HG03520 (cell line): ENCODE data around the gene GRK6.

Experiments used
- ATAC-seq: cut with Tn5 transposase; IDR thresholded peaks from one replicate; pipeline ENCODE4 v1.9.1; 2021; ENCODE audit warnings: mild to moderate bottlenecking, moderate library complexity; ENCODE audit not compliant: unreplicated experiment

The GRK6 gene

DNA sequence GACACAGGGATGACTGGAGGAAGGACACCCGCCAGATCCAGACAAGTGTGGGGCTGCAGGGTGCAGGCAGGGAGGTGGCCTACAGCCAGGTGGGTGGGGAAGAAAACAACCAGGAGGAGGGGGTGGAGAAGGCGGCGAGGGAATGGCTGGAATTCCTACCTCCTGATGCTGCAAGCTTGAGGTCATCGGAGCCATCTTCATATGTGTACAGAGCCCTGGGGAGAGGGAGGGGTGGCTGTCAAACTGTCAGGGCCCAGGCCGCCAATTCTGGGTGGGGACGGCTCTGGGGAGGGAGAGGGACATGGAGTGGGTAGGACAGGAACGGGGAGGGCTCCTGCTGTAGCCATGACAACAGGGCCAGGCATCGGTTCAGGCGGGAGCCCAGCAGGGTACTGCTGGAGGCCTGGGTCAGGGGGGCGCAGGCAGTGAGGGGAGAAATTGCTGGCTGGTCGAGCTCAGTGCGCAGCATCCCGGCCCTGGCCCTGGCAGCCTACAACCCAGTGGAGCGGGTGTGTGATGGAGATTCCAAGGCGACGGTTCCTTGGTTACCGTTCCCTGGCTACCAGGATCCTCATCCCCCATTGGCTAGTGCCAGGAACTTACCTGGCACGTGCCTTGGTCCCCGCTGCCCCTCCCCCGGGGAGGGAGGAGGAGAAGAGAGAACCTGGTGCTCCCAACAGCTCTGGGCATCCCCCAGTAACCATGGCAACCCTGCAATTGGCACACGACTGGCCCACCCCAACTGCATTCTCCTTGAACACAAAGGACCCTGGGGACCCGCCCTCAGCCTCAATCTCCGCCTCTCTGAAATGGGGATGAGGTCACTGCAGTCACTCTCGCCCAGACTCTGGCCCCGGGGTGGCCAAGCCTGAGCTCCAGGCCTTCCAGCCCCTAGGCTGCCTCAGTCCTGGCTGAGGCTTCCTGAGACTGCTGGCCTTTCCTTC lies 42.5 kb downstream of the GRK6 start:
- no peak for ATAC-seq

DNA sequence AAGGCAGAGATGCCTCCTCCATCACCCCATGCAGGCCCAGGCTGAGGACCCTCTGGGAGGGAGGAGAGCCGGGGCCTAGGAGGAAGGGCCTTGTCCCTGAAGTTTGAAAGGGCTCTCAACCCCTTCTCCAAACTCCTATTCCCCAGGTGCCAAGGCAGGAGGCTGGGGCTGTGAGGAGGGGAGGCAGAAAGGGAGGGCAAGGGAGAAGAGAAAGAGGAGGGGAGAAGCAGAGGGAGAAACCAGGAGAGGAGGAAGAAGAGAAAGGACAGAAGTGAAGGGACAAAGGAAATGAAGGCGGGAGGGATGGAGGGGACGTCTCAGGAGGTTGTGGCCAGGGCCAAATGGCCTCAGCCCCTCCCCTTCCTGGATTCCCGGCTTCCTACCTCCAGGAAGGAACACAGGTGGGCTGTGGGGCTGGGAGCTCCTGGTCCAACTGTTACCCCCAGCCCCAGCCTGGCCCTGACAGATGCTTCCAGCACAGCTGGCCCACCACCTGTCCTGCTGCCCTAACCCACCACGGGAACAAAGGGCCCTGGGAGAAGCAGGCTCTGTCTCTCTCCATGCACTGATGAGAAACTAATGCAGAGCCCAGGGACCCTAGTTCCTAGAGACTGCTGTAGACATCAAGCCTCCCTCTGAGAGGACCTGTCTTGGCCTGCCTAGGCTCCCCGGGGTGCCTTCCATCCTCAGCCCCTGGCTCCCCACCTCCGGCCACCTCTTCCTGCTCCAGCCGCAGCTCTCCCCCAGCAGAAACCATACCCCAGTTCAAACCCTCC lies 43.5 kb downstream of the GRK6 start:
- no peak for ATAC-seq

DNA sequence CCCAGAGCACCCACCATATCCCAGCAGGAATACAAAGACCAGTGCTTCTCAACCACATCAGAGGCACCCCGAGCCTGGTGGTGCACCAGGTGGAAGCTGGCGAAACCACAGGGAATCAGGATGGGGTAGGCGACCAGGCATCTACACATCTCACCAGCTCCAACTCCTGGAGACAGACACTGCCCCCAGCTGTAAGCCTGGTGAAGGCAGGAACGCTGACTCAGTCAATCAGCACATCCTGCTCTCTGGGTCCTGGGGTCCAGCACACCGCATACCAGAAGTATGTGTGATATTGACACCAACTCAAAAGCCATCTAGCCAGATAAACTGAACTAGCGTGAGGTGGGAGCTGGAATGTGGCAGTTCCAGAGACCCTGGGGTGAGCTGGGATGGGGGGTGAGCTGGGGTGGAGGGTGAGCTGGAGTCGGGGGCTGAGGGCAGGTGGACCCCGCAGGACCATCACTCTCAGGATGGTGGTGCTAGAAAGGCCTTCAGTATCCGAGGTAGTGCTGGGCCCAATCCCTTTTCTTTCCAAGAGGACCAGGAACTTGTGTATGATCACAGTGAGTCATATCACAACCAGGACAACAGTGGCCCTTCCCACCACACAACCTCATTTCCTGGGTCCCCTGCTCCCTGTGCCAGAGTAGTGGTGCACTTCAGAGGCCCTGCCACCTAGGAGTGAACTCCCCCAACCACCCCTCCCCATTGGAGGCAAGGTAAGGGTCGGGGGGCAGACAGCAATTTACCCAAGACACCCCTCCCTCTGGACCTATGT lies 44.5 kb downstream of the GRK6 start:
- ATAC-seq = no peak

DNA sequence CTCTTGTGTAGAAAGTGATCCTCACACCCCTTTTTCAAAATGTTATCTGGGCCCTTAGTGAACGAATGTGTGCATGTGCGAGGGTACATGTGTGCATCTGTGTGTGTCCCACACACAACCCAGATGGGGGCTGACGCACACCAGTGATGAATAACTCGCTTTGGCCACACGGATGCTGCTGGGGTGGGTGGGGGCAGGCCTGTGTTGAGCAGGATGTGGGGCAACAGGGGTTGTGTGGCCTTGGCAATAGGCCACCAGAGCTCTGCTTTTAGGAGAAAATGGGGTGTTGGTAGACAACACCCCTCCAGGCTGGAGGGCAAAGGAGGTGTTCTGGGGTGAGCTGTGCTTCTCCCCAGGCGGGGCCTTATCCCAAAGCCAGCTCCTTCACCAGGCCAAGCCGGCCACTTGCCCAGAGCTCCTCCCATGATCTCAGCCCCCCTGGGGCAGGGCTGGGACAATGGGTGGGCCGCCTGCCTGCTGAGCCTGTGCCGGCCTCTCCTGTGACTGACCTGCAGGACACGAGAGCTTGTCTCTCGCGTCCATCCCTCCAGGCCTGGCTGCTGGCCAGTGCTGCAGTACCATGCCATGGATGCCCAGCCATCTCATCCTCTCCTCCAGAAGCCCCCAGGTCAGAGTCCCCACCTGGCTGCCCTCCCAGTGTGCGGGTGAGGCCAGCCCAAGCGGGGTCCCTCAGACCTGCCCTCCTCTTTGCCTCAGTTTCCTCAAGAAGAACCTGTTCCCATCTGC lies 45.3 kb downstream of the GRK6 start:
- ATAC-seq = no peak

DNA sequence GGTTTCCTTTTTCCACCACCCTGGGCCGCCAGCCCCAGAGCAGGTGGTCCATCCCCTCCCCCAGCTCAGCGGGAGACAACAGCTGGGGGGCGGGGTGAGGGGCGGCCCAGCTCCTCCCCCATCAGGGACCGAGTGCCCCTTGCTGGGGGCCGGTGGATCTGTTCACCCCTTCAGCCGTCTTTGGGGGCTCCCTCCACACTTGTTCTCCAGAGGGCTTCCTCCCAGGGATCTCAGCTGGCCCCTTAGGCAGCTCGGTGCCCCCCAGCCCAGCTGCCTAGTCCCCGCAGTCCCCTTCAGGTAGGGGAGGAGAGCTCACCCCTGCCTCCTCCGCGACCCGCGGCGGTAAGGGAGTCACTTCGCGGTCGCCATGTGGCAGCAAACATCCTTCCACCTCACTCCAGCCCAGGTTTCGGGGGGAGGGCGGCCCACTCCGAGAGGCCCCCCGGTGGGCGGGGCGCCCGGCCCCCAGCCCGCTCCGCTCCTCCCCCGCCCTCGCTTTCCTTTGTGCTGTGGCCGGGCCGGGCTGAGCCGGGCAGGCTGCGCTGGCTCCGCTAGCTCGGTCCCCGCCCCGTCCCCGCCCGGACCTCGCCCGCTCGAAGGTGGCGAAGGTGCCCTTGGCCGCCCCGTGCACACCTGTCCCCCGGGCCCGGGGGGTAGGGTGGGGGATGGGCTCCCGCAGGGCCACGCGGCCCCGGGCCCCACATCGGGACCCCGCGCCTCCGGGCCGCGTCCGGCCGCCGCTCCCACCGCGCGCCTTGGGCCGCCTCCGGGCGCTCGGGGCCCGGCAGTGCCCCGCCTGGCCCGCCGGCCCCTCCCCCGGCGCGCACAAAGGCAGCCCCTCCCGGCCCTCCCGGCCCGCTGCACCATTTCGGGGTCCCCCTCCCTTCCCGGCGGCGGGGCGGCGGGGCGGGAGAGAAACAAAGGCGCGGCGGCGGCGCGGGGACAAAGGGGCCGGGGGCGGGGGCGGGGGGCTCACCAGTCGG lies 46.3 kb downstream of the GRK6 start:
- no peak for ATAC-seq

DNA sequence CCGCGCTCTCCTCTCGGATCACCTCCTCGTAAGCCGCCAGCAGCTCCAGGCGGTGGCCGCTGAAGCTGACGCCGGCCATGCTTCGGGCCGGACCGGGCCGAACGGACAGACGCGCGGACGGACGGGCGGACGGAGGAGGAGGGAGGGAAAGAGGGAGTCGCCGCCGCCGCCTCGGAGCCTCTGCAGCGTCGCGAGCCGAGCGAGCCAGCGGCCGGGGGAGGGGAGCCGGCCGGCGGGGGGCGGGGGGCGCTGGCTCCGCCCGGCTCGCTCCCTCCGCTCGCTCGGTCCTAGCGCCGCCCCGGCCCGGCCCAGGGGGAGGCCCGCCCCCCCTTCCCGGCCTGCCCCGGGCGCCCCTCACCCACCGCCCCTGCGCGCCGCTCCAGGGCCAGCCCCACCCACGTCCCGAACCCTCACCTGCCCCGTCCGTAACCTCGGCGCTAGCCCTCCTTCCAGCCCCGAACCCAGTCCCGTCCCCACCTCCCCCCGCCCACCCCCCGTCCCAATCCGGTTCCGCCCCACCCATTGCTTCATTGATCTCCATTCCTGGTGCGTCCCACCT lies 47.0 kb downstream of the GRK6 start, which contains the start of gene DBN1:
DBN1 (minus strand) TSS at position 192 of the 559 bp plus-strand sequence; CDS start at position 79, 113 bp downstream.
- no peak for ATAC-seq

DNA sequence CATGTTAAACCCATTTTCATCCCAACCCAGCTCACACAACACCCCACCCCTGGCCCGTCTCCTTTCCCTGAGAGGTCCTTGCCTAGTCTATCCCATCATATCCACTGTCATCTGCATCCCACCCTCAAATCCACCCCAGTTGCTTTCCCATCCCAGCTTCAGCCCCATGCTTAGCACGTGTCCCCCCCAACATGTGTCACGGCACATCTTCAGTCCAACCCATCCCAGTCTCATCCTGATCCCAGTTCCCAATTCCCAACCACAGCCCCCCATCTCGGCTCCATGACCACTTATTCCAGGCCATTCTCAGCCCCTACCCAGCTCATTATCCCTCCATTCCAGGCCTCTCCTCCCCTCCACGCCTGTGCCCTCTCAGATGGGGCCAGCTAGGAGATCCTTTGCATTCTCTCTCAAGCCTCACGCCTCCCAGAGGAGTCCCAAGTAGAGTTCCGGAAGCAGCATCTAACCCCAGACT lies 47.6 kb downstream of the GRK6 start:
- ATAC-seq = no peak

DNA sequence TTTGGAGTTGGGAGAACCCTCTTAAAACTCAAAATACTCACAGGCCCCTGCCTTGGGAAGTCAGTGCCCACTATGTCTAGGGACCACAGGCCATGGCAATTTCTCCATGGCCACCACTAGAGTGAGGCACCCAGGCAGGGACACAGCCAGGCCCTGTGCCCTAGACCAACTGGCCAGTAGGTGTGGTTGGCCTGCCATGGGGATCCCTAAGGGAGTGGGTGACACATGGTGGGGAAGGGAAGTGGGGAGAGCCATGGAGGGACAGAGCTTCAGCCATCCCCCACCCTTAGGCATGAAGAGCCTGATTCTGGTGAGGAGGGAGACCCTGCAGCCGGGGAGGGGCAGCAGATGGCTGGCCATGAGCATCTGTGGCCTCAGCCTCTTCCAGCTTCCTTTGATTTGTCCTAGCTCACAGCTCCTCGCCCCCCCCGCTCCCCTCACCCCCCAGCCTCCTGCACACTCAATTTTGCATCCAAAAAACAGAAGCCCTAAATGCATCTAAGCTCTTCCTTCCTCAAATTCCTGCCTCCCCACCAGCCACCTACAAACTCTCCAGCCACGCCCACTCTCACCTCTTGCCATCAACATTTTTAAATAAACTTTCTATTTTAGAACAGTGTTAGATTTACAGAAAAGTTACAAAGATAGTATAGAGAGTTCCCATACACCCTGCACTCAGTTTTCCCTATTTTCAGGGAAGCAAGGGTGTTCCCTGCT lies 48.5 kb downstream of the GRK6 start:
- ATAC-seq = no peak

DNA sequence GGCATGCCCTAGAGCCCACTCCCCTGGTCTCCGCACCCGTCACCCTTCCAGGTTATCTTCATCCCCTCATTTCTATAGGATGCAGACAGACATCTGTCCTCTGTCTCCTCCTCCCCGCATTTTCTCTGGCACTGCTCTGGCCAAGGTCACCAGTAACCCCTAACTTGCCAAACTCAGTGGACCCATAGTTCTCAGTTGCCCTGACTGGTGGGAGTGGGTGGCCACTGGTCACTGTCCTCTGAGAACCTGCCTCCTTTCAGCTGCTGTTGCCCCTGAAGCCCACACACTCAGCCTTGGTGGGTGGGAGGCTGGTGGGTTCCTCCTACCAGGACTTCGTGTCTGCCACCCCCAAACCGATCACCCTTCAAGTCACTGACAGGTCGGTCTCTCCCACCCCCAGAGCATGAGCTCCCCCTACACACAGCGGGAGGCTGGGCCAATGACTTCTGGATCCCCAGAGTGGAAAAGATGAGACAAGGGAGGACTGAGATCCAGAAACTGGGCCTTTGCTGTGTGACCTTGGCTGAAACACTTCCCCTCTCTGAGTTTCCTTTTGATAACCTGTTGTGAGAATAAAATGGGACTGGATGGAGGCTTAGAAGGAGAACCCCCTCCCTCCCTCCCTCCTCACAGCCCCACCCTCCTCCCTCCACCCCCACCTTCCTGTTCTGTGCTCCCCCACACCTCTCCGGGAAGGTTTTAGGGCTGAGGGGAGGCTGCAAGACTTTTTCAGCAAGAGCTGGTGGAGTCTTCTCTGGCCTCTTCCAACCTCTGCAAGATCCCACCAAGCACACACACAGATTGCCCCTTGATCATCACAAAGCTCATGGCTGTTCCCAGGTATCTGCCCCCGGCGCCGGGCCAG lies 49.3 kb downstream of the GRK6 start:
- ATAC-seq = no peak

DNA sequence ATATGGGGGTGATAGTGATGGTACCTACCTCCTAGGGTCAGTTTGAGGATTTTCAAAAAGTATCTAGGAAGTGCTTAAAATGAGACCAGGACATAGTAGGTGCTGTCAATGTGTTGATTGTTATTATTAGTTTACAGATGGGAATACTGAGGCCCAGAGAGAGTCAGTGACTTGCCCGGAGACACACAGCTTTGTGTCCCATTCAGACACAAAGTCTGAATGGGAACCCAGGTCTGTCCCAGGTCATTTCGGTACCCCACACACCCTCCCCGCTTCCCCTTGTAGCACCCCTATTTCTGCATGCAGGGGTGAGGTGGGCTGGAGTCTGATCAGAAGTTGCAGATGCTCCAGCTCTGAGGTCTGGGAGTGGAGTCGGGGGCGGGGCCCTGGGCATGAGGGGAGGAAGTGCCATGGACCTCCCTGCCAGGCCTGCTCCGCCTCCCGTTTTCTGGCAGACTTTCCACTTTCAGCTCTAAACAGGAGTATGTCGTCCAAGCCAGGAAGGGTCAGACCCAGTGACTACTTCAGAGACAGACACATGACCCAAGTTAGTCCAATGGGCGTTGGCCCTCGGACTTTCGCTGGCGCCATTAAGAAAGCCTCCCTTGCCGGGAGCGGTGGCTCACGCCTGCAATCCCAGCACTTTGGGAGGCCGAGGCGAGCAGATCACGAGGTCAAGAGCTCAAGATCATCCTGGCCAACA lies 50.2 kb downstream of the GRK6 start:
- no peak for ATAC-seq

DNA sequence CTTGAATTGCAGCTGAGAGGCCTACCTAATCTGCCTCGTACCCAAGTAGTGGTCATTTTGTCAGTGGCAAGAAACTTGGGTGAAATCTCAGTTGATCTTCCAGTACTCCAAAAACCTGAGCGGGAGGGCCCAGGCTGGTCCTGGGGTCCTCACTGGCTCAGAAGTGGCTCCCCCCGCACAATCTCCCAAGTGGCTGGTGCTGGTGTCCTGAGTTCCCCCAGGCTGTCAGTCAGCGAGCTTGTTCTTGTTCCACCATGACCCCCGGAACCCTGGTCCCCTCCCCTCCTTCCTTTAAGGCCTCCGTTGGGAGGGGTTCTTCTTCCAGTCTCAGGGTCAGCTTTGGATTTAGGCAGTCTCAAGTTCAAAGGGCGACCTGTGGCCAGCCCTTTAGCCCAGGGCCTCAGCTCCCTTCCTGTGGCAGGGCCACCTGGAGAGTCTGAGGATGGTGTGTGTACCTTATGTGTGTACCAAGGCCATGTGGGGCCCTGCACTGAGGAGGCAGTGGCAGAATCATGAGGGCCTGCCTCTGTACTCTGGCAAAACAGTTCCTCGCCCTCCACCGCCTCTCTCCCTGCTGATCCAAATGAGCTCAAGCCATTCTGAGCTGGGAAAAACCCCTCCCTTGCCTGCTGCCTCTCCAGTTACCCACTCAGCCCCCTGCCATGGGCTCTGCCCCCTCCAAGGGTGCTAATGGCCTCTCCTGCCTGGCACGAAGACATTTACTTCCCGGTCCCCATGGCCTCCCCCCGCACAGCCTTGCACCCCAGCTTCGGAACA lies 51.4 kb downstream of the GRK6 start:
- no peak for ATAC-seq

DNA sequence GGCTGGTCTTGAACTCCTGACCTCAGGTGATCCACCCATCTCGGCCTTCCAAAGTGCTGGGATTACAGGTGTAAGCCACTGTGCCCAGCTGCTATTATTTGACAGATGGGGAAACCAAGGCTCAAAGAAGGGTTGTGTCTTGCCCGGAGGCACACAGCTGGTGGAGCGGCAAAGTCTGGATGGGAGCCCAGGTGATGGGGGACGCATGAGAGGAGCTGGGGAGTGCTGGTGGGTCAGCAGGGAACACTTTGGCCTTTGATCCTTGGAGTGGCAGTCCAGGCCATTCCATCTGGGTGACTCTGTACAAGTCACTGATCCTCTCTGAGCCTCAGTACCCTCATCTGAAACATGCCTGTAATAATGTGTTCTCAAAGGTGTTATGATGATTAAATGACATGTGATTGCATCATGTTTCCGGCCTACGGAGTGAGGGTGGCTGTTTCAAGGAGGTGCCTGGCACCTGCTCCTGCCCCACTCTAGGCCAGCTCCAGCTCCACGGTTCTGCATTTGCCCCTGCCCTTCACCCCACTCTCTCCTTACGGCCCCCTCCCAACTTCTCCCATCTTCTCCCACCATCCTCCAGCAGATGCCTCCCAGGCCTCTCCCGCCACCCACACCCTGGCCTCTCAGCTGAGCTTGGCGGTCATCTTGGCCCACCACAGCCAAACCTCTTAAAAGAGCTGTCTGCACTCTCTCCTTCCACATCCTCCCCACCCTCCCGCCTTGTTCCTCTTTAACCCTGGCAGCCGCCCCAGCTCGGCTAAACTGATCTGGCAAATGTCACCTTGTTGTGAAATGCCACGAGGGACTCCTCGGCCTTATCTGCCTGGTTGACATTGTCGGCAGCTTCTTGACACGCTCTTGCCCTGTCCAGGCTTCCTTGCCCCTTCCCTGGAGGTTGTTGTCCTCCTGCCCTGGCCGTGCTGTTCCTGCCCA lies 52.5 kb downstream of the GRK6 start:
- no peak for ATAC-seq

DNA sequence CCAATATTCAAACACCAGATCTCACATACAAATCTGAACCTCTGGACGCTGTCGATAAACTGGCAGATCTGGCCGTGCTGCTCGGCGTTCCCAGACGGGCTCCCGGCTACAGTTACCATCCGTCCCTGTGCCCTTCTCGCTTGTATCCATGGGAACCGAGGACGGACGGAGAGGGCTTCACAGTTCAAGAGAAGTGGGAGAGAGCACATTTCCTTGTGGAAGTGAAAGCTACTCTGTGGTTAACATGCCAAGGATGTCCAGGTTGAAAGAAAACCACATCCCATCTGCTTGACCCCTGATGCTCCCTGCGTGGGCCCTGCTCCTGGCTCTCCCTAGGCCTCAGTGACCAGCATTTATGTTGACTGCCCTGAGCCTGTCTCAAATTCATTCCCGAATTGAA lies 53.3 kb downstream of the GRK6 start:
- no peak for ATAC-seq

DNA sequence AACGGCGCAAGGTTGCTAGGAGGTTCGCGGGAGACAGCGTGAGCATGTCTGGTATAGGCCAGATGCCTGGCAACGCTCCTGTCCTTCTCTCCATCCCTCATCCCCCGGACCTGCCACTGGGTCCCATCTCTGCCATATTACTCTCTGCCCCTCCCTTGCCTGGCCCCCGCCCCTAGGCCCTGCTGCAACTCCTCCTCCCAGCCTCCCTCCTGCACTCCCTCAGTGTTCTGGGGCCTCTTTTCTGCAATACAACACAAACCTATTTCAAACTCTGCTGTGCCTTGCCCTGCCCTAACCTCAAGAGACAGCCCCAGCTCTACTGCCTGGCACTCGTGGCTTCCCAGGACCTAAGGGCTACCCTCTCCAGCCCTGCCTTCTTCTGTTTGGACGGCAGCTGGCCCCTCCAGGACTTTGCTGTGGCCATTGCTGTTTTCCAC lies 55.9 kb downstream of the GRK6 start:
- ATAC-seq = no peak

DNA sequence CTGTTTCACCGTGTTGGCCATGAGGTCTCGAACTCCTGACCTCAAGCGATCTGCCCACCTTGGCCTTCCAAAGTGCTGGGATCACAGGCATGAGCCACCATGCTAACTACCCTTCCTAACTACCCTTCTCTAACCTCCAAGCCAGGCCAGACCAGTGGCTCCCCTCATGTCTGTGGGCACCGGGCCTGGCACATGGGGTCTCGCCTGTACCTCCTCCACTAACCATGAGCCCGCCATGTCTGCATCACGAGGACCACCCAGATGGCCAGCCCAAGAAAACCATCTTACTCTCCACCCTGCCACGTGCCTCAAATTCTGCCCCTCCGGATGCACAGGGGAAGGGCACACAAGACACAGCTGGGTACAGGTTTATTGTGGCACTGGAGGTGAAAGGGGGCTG lies 56.6 kb downstream of the GRK6 start:
- ATAC-seq = no peak
